8988T (cell line): ENCODE measurements around the gene COX7B.
"Not testable (repeated sequence)": the region's sequence is repeated elsewhere in the genome, so short reads cannot be mapped to it uniquely, and the experiment has no call there.

Experiments used
- DNase-seq: peaks from one replicate; pipeline ENCODE4 v3.0.0; 2011

COX7B gene

GRCh38 chrX:77899081-77899828 is at the start of gene COX7B:
Gene COX7B, plus strand, starts transcription at chrX:77899468. Its CDS starts 86 bp downstream, at chrX:77899554.
- DNase-seq = peak; percentile 33

- DNase-seq = no peak
Measured at GRCh38 chrX:77875372-77875771, 23.9 kb upstream of the COX7B start.

GRCh38 chrX:77881418-77881817 is 17.9 kb upstream of the COX7B start:
- not testable (repeated sequence) for DNase-seq

- DNase-seq = no peak
Measured at GRCh38 chrX:77892887-77893286, 6.4 kb upstream of the COX7B start.

- no peak for DNase-seq
Measured at GRCh38 chrX:77893713-77894112, 5.6 kb upstream of the COX7B start.

GRCh38 chrX:77894921-77895886 is 4.1 kb upstream of the COX7B start, which contains the start of gene MAGT1:
Gene MAGT1, minus strand, starts transcription at chrX:77895435. Its CDS starts 25 bp downstream, at chrX:77895410.
- DNase-seq = peak; percentile 24

GRCh38 chrX:77900688-77901087 is 1.4 kb downstream of the COX7B start:
- no peak for DNase-seq

GRCh38 chrX:77901506-77901905 is 2.2 kb downstream of the COX7B start:
- no peak for DNase-seq

GRCh38 chrX:77910108-77910840 is 11.0 kb downstream of the COX7B start, which contains the start of gene ATP7A:
Gene ATP7A, plus strand, starts transcription at chrX:77910693. Its CDS starts 60,949 bp downstream, at chrX:77971642.
- peak; percentile 17 for DNase-seq

GRCh38 chrX:77917294-77917933 is 18.1 kb downstream of the COX7B start:
- no peak for DNase-seq

- no peak for DNase-seq
Measured at GRCh38 chrX:77918568-77918967, 19.3 kb downstream of the COX7B start.

GRCh38 chrX:77919370-77919769 is 20.1 kb downstream of the COX7B start:
- DNase-seq = not testable (repeated sequence)

- DNase-seq = no peak
Measured at GRCh38 chrX:77922787-77923186, 23.5 kb downstream of the COX7B start.

GRCh38 chrX:77924320-77924859 is 25.1 kb downstream of the COX7B start:
- no peak for DNase-seq

- no peak for DNase-seq
Measured at GRCh38 chrX:77925764-77926163, 26.5 kb downstream of the COX7B start.

GRCh38 chrX:77930581-77930980 is 31.3 kb downstream of the COX7B start:
- no peak for DNase-seq

GRCh38 chrX:77935886-77936285 is 36.6 kb downstream of the COX7B start:
- DNase-seq = no peak

GRCh38 chrX:77936299-77936698 is 37.0 kb downstream of the COX7B start:
- no peak for DNase-seq

- DNase-seq = no peak
Measured at GRCh38 chrX:77937291-77937690, 38.0 kb downstream of the COX7B start.

- DNase-seq = no peak
Measured at GRCh38 chrX:77938083-77938680, 38.9 kb downstream of the COX7B start.

GRCh38 chrX:77945031-77945430 is 45.8 kb downstream of the COX7B start:
- not testable (repeated sequence) for DNase-seq
